ENCODE results near the gene SYT1.

DNA sequence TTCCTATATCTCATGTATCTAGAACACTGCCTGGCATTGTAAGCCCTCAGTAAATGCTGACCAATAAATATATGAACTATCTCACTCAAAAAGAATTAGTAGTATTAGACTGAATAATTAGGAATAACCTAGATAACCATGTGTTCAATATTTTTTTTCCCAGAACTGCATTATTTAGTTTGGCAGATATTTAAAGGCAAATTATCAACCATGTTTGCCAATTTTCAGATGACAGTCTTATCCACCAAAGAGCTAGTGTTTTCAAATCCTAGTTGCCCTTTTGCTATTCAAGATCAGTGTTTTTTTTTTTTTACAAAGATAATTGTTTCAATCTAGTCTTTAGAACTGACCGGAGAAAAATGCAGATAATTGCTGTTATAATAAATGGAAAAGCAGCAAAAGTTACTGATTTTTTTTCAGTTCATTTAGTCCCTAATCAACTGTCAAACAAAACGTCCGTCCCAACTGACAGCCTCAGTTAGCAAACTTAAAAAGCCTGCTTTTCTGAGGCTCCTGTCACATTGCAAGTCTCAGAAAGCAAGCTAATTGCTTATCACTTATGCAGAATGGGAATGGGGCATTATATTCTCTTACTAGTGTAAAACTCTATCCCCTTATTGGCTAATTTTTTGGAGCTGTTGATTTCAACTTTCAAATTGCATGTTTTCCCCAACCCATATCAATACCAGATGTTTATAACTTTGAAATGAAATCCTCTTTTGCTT lies 623.0 kb downstream of the SYT1 start:
- TF ChIP-seq, protein P1, sequence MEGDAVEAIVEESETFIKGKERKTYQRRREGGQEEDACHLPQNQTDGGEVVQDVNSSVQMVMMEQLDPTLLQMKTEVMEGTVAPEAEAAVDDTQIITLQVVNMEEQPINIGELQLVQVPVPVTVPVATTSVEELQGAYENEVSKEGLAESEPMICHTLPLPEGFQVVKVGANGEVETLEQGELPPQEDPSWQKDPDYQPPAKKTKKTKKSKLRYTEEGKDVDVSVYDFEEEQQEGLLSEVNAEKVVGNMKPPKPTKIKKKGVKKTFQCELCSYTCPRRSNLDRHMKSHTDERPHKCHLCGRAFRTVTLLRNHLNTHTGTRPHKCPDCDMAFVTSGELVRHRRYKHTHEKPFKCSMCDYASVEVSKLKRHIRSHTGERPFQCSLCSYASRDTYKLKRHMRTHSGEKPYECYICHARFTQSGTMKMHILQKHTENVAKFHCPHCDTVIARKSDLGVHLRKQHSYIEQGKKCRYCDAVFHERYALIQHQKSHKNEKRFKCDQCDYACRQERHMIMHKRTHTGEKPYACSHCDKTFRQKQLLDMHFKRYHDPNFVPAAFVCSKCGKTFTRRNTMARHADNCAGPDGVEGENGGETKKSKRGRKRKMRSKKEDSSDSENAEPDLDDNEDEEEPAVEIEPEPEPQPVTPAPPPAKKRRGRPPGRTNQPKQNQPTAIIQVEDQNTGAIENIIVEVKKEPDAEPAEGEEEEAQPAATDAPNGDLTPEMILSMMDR (IDR thresholded peaks at IDR 0.05; ENCODE audit: insufficient read depth, low read depth, low read length) = no peak
- no peak for TF ChIP-seq EZH2 (IDR thresholded peaks at IDR 0.05; ENCODE audit: insufficient read depth, low read length)

Measured in astrocyte (in vitro differentiated cells and primary cell).